Ovary (tissue), 3 donors: ENCODE data around the gene CDK8.

Experiments used
- EP300 ChIP-seq: sonication (generic); formaldehyde crosslinking; IDR thresholded peaks from one replicate; pipeline ENCODE4 v1.6.1; 2017; ENCODE audit warnings: antibody characterized with exemption
- TF ChIP-seq, protein P1 (sequence below), 3 donors: fragments of 450-650 bp in 2 of 3; fragments of 200-600 bp in 1 of 3; IDR thresholded peaks; one replicate each; pipeline versions ENCODE4 v1.5.1 to v1.8.0; 2016 to 2022; ENCODE audit warnings: antibody characterized with exemption in 3 of 3, mild to moderate bottlenecking in 1 of 3
- donor health status: DM: no; HTN: no; CAD: no.

DNA sequence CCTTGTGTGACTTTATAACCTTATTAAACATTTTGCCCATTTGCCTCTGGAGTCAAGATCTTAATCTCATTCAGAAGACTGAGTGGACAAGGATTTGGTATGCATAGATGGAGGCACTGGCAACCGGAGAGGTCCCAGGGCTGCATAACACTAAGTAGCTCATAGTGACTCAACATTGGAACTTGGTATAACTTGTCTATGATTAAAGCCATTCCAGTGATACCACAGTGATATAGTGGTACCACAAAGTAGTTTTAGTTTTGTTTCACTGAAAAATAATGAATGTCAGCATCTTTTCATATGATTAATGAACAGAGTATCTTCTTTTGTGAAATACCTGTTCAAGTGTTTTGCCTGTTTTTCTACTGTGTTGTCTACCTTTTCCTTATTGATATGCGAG, 26.4 kb downstream of the CDK8 start:
- TF ChIP-seq, protein P1, sequence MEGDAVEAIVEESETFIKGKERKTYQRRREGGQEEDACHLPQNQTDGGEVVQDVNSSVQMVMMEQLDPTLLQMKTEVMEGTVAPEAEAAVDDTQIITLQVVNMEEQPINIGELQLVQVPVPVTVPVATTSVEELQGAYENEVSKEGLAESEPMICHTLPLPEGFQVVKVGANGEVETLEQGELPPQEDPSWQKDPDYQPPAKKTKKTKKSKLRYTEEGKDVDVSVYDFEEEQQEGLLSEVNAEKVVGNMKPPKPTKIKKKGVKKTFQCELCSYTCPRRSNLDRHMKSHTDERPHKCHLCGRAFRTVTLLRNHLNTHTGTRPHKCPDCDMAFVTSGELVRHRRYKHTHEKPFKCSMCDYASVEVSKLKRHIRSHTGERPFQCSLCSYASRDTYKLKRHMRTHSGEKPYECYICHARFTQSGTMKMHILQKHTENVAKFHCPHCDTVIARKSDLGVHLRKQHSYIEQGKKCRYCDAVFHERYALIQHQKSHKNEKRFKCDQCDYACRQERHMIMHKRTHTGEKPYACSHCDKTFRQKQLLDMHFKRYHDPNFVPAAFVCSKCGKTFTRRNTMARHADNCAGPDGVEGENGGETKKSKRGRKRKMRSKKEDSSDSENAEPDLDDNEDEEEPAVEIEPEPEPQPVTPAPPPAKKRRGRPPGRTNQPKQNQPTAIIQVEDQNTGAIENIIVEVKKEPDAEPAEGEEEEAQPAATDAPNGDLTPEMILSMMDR (IDR thresholded peaks at IDR 0.05), result no peak
- TF ChIP-seq EP300, result no peak
